ENCODE measurements around the gene CSTPP1.
"Not testable (repeated sequence)": the region's sequence is repeated elsewhere in the genome, so short reads cannot be mapped to it uniquely, and the experiment has no call there.

Gene CSTPP1

DNA sequence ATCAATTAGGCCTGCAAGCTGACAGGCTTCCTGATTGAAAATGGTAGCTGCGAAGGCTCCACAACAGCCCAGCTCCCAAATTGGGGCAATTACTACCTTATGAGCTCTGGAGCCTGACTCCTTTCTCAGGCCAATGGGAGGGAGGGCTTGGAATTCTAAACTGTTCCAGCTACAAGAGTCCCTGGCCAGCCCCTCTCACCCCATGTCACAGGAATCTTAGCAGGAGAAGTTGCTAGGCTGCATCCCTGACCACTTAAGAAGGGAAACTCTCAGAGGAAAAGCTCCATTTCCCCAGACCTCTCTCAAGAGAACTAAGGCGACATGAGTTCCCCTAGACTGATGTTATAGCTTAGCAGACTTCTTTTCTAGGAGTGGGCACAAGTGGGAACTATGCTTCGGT, 23.1 kb upstream of the CSTPP1 start:
- no peak for DNase-seq

DNA sequence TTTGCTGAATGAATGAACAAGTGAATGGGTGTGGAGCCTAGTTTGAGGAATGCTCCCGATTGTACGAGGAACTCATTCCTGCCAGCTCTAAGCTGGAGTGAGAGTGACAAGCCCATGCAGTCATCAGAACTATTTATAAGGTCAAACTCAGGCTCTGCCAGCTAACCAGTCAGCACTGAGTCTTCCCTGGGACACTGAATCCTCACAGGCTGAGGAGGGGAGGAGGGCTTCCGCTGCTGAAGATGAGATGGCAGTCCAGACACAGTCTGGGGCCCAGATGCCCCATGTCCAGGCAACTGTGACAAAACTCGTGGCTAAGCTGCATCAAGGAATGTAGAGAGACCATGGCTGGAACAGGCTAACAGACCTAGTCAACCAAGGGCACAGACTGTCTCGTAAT, 22.2 kb upstream of the CSTPP1 start:
- no peak for DNase-seq

DNA sequence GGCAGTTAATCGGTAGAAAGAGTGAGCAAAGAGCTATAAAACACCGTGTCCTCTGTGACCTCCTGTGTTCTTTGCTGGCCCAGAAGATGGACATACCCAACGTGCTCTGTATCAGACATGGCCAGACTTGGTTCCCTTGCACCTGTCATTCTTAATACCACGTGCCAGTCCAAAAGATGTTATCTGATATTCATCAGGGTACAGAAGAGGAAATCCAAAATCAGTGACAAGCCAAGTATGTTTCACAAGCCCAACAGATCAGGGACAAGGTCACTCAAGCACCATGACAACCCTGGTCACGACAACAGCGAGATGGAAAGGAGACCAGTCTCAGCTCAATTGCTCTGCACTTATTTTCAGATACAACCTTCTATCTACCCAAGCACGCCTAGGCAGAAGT, 21.7 kb upstream of the CSTPP1 start:
- no peak for DNase-seq

DNA sequence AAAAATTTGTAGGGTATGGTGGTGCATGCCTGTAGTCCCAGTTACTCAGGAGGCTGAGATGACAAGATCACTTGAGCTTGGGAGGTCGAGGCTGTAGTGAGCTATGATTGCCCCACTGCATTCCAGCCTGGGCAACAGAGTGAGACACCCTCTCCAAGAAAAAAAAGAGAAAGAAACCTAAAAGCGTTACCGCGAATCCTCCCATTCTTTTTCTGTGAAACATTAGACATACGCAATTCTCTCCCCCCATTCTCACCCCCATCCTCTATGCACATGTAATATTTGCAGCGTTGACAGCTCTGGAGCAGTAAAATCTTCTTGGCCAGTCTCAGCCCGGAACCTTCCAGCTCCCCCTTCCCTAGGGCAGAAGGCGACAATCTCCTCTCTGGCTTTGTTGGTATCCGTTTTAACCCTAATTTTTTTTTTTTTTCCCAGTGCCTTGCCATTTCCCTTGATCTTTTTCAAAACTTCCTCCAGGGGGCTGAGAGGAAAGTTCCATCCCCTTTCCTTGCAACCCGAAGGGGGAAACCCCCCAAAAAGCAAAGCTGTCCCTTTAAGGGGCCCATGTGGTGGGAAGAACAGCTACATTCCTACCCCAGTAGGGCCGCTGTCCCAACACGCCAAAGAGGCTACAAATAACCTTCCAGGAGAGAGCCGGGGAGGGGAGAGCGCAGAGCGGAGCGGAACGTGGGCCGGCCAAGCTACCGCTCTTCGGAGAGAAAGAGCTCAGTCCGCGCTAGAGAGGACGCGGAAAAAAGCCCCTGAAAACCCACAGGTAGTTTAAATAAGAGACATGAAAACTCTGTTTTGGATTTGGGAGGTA, 20.1 kb upstream of the CSTPP1 start:
- DNase-seq = no peak

DNA sequence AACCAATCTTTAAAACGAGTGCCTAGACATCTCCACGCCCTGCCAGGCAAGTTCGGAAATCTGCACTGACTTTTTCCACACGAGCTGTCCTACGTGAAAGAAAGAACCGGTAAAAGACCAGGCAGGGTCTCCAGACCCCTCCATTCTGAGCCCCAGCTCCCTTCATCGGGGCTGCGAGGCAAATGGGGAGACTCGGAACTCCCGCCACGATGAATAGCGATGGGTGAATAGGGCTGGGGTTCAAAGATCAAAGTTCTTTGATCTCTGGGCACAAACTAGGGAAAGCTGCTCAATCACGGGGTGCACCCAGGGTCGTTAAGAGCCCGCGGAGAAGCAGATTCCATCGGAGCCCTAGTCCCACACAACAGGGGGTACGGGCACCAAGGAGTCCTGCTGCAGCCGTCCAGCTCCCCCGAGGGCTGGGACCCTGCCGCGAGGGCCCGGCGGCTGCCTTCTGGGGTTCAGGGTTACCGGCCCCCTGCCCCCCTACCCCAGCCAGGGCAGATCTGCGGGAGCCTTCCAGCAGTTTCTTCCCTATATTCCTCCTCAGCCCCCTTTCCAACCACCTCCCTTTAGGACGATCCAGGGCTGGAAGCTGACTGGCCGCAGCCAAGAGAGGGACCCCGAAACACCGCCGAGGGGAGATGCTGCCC, 19.3 kb upstream of the CSTPP1 start:
- DNase-seq = no peak

DNA sequence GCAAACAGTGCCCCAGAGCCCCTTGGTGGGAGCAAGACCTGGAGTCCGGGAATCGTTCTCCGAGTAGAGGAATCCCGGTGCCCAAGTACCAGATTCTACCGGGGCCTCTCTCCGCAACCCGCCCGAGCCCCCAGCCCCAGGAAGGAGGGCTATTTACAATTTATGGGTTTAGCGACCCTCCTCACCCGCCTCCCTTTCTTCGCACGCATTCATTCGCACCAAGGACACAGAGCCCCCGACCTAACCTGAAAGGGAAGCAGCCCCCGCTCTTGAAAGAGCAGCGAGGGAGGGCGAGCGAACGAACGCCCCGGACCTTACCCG, 18.8 kb upstream of the CSTPP1 start:
- DNase-seq = no peak

DNA sequence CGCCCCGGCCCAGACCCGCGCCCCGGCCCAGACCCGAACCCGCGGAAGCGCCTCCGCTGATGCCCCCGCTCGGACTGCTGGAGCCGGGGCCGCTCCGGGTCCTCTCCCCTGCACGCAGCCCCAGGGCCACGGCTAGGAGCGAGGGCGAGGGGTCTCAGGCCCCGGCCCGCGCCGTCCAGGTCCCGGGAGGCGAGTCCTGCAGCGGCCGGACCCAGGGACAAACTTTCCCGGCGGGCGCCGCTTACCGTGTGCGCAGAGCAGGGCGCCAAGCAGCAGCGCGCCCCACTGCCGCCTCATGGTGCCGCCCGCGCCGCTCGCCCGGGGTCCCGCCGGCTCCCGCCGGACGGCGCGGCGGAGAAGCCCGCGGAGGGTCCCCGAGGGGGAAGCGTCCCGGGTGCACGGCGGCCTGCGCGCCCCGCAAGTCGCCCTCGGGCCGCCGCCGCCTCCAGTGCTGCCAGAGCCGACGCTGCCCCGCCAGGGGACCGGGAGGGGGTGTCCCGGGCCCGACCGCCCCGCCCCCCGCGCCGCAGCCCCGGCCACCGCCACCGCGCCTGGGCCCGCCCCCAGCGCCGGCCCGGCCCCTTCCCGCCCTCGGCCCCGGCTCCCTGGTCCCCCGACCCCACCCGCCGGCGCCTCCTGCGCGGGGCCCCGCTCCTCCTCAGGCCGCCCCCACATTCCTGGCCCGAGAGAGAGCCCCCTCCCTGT, 18.3 kb upstream of the CSTPP1 start, which contains the start of gene LRP4:
Gene LRP4 (minus strand): TSS at position 468 of the 705 bp plus-strand sequence. CDS start 171 bp downstream, at position 297.
- DNase-seq = no peak

DNA sequence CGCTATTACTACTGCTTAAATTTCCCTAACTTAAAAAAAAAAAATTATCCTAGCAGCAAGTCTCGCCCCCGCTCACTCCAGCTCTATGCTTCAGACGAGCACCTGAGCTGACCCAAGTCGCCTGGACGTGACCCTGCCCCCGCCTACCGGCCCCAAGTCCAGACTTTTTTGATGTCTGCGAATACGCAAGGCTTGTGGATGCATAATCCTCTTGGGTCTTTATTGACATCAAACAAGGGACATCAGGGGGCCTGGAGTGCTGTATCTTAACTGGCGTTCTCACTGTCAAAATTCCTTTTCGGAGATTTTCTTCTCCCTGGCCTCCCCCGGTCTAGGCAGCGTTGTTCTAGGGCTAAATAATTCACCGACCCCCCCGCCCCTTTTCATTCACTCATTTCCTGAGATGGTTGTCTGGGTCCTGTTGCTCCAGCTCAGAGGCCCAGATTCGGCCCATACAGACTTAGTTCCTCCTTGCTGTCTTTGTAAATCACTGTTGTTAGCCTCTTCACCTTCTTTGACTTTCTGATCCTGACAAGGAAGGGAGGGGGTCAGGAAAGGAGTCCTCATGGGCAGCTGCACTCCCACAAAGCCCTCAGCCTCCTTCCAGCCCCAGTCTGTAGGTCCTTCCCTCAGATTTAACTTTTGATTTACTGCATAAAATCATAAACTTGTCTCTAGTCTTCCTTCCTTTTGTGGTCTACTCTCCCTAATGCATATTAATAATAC, 17.6 kb upstream of the CSTPP1 start:
- no peak for DNase-seq

DNA sequence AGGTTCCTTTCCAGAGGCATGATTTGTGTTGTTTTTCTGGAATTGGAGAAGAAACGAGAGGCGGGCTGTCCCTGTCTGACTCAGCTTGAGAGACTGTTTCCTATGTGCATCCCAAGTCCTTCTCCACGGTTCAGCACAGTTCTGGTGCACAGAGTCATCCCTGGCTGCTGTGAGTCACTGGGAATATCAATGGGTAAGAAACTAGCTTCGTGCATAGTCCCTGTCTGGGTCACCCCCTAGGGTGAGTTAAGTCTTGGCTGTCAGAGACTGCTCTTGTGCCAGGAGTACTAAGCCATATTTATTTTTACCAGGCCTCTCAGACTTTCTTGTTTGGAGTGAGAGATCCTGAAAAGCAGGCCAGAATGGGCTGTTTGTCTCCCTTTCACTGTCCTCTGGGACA, 15.8 kb upstream of the CSTPP1 start:
- DNase-seq = no peak

DNA sequence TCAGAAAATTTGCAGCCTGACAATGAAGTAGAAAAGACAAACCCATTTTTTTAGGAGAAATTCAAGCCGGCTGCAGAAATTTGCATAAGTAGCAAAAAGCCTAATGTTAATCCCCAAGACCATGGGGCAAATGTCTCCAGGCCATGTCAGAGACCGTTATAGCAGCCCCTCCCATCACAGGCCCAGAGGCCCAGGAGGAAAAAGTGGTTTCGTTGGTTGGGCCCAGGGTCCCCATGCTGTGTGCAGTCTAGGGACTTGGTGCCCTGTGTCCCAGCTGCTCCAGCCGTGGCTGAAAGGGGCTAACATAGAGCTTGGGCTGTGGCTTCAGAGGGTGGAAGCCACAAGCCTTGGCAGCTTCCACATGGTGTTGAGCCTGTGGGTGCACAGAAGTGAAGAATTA, 8.6 kb upstream of the CSTPP1 start:
- DNase-seq = not testable (repeated sequence)

DNA sequence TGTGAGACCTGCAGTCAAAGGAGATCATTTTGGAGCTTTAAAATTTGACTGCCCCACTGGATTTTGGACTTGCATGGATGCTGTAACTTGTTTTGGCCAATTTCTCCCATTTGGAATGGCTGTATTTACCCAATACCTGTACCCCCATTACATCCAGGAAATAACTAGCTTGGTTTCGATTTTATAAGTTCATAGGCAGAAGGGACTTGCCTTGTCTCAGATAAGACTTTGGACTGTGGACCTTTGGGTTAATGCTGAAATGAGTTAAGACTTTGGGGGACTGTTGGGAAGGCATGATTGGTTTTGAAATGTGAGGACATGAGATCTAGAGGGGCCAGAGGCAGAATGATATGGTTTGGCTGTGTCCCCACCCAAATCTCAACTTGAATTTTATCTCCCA, 7.9 kb upstream of the CSTPP1 start:
- not testable (repeated sequence) for DNase-seq

DNA sequence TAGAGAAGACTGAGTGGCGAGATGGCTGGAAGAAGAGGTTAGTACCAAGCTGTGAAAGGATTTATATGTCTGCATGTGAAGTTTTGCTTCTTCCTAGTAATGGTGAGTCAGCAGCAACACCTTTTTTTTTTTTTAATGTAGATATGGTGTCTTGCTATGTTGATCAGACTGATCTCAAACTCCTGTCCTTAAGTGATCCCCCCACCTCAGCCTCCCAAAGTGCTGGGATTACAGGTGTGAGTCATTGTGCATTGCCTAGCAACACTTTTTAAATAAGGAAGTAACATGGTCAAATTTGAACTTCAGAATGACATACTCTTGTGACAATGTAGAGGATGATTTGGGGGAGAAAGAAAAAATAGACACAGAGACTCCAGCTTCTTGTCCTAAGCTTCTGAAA, 6.5 kb upstream of the CSTPP1 start:
- DNase-seq = no peak

DNA sequence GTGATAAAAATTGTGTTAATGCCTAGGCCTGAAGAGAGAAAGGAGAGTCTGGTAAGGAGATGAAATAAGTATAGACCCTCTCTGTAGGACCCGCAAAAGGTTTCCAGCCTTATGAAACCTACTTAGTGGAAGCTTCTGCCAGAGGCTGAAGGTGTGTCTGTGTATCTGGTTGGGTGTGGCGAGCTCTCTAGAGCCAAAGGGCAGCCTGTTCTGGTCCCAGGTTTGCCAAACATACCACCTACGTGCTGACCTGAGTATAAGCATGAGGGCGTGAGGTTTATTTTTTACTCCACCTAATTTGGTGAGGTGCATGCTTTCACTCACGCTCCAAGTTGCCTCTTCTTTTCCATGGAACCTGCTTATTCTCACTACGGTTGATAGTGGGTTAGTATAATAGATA, 5.6 kb downstream of the CSTPP1 start:
- no peak for DNase-seq

DNA sequence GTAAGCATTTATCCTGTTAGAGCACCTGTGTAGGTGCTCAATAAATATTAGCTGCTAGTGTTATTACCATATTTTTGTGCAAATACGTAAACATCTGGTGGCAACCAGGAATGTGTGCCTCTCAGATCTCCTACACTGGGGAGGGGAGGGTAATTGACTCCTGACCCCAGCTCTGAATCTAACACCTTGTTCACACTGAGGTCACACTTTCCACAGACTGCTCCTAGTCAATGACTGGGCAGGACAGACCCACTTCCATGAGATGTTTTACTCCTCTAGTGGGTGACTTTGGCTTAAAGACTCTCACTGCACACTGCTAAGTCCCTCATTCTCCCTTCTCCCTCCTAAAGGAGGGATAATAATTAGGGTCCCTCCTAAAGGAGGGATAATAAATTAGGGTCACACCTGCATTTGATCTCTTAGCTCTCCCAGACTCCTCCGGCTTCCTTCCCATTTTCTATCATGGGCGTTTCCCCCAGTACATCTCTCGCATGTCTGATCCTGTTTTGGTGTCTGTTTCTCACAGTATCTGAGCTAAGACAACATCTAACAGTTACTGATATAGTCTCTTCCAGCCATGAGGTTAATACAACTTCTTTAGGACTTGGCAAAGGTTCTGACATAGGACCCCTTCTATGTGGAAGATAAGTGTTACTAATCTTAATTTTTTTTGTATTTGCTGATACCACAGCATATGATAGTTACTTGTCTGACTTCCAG, 8.0 kb downstream of the CSTPP1 start:
- DNase-seq = no peak

DNA sequence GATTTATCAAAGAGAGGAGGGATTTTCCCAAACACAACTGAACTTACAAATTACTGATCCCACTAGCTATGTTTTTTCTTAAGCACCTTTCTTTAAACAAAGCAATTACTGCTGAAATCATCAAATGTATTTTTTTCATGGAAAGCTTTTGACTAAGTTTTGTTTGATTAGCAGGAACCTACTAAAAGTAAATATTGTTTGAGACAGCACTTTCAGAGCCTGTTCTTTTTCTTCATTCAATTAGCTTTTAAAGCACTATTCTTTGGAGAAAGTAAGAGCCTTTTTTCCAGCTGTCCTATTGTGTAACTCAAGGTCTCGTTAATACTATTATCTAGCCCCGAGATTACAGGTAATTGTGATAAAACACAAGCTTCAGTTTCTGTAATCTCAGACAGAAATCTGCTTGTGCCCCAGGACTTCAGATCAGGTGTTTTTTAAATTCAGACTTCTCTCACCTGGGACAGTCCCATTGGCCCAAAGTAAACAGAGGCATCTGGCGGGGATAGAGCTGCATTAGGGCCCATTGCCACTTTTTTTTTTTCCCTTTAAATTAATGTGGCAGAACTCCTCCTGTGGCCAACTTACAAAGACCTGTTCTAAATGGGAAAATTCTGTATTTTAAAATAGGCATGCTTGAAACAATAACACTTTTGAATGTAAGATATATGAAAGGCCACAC, 11.0 kb downstream of the CSTPP1 start:
- no peak for DNase-seq

DNA sequence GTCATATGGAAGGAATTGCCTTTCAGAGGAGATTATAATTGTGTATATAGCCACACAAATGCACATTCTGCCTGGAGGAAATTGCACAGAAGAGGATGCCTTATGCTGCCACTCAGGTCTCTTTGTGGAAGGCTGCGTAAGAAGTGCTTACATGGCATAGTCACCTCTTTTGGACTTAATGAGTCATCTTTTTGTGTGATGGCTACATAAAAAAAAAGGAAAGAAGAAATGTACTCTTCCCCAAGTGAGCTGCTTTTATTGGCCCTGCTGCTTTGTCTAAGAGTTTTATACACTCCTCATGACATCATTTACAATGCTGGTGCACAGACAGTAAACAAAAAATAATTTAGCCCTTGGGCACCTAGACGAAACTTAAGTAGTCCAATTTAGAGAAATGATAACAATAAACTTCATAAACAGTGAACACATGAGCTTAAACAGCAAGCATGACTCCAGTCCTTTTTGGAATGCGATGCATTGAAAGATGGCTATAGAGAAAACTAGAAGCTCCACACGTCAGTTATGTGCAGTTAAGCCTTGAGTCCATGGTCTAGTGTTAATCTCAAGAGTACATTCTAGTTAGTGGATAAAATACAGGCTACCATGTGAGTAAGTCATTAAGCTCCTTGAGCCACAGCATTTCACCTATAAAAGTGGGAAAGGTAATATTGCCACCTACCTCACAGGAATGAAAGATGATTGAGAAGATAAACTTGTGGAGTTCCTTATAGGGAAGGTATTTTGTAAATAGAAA, 12.0 kb downstream of the CSTPP1 start:
- no peak for DNase-seq

DNA sequence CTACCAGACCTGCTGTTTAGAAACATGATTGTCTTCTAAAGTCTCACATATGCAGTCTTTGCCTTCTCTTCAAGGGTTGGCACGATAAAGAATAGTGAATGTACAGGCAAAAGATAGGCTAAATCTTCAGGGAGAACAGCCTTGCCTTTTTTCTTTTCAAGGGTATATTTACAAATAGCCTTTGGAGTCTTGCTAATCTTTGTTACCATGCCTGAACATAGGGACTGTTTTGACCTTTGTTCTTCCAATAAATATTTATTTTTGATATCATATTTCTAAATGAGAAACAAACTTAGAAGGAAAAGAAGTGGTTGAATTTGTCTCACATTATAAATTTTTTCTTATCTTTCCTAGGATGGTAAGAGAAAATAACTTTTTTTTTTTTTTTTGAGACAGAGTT, 12.7 kb downstream of the CSTPP1 start:
- DNase-seq = no peak

DNA sequence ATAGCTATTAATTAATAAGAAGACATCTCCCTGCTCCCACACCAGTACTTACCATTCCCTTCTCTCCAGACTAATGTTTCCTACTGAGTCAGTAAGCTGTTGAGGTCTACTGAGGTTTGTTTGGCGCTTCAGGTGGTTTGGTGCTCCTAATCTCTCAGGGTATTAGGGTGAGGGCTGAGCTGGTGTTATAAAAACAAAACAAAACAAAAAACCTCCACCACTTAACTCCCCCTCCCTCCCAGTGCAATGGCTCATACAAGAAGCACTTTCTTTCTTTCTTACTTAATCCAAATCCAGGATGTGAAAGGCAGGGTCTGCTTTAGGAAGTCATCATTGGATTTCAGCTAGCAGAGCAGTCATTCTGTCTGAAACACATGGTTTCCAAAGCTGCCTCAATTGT, 15.3 kb downstream of the CSTPP1 start:
- DNase-seq = no peak

DNA sequence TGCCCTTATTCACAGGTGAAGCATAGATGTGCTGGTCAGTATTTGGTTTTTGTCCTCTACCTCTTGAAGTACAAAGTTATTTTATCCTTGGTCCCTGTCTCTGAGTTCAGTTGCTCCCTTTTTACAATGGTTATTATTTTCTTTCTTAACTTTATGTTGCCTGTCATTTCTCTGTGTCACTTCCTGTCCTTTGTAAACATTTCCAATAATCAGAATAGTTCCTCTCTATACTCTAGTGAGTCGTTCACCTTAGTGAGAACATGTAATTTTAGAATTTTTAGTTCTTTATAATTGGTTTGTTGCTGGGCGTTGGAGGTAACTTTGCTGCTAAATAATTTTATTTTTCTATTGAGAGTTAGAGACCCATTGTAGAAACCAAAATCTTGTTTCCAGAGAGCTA, 16.0 kb downstream of the CSTPP1 start:
- DNase-seq = no peak

DNA sequence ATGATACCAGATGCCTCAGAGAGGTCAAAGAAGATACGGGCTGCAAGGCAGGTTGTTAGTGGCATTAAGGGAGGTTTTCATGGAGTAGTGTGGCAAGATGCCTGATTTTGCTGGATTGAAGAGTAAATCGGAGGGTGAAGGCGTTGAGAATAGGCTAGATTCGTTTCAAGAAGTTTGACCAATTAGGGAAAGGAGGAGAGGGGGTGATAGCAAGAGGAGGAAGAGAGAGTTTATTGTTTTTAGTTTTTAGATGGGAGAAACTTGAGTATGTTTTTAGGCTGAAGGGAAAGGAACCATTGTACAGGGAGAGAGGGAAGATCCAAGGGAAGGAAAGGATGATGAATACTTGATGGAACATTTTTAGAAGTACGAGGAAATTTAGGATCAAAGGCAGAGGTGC, 16.5 kb downstream of the CSTPP1 start:
- no peak for DNase-seq

DNA sequence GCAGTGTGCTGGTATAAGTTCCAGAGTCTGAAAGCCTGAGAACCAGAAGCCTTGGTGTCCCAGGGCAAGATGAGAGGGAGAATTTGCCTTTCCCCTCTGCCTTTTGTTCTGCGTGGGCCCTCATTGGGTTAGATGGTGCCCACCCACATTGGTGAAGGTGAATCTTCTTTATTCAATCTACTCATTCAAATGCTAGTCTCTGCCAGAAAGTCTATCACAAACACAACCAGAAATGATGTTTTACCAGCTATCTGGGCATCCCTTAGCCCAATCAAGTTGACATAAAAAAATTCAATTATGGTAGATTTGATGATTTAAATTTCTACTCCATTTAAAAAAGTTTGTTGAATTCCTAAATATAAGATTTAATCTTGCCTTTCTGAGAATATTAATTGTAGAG, 22.2 kb downstream of the CSTPP1 start:
- no peak for DNase-seq
